WTC11 (cell line): ENCODE measurements around the gene PAK1.

ENCODE experiments used
- CTCF ChIP-seq: fragments of 200-600 bp; IDR thresholded peaks from 2 replicates; pipeline ENCODE4 v1.8.0; 2022; ENCODE audit warnings: antibody characterized with exemption
- ESRRA ChIP-seq: sonication (generic); formaldehyde crosslinking; IDR thresholded peaks from 2 replicates; pipeline ENCODE4 v1.8.1; 2022; ENCODE audit warnings: mild to moderate bottlenecking, missing genetic modification reagents, borderline replicate concordance
- FOXK1 ChIP-seq: sonication (generic); formaldehyde crosslinking; IDR thresholded peaks from 2 replicates; pipeline ENCODE4 v1.8.0; 2022; ENCODE audit warnings: mild to moderate bottlenecking, moderate library complexity, missing genetic modification reagents
- IRF2 ChIP-seq: sonication (generic); formaldehyde crosslinking; IDR thresholded peaks from 2 replicates; pipeline ENCODE4 v1.8.0; 2022; ENCODE audit warnings: low read depth, missing genetic modification reagents, borderline replicate concordance
- JUN ChIP-seq: sonication (generic); formaldehyde crosslinking; IDR thresholded peaks from 2 replicates; pipeline ENCODE4 v1.8.0; 2023; ENCODE audit warnings: mild to moderate bottlenecking, missing genetic modification reagents
- NR2C2 ChIP-seq: sonication (generic); formaldehyde crosslinking; IDR thresholded peaks from 2 replicates; pipeline ENCODE4 v1.8.0; 2022; ENCODE audit warnings: mild to moderate bottlenecking, missing genetic modification reagents
- USF2 ChIP-seq: sonication (generic); formaldehyde crosslinking; IDR thresholded peaks from 2 replicates; pipeline ENCODE4 v1.8.1; 2023; ENCODE audit warnings: mild to moderate bottlenecking, missing genetic modification reagents, moderate library complexity
- TF ChIP-seq, protein P1 (sequence below): sonication (generic); formaldehyde crosslinking; IDR thresholded peaks from 2 replicates; pipeline ENCODE4 v1.8.1; 2022; ENCODE audit warnings: mild to moderate bottlenecking, moderate library complexity, missing genetic modification reagents

GRCh38 chr11:77495526-77495925 is 21.6 kb upstream of the PAK1 start:
- no peak for TF ChIP-seq CTCF
- no peak for TF ChIP-seq JUN (CRISPR knock-in tag)
- TF ChIP-seq USF2: no peak
- no peak for TF ChIP-seq FOXK1 (CRISPR knock-in tag)
- TF ChIP-seq, protein P1, sequence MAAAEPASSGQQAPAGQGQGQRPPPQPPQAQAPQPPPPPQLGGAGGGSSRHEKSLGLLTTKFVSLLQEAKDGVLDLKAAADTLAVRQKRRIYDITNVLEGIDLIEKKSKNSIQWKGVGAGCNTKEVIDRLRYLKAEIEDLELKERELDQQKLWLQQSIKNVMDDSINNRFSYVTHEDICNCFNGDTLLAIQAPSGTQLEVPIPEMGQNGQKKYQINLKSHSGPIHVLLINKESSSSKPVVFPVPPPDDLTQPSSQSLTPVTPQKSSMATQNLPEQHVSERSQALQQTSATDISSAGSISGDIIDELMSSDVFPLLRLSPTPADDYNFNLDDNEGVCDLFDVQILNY (CRISPR knock-in tag): no peak
- no peak for TF ChIP-seq NR2C2 (CRISPR knock-in tag)
- no peak for TF ChIP-seq IRF2
- no peak for TF ChIP-seq ESRRA
